ENCODE data around the gene GPC5. TPM values are rescaled to one million over a fixed set of nuclear protein-coding genes. Genes with fewer than 3 reads are reported as not detected.

The GPC5 gene
- total and polyA plus RNA-seq, 9 of the 15 experiments (the other 6 are each of a cell fraction or from before 2014, with no cell fraction given) = 0.18 to 0.27 TPM; not detected in 7

DNA sequence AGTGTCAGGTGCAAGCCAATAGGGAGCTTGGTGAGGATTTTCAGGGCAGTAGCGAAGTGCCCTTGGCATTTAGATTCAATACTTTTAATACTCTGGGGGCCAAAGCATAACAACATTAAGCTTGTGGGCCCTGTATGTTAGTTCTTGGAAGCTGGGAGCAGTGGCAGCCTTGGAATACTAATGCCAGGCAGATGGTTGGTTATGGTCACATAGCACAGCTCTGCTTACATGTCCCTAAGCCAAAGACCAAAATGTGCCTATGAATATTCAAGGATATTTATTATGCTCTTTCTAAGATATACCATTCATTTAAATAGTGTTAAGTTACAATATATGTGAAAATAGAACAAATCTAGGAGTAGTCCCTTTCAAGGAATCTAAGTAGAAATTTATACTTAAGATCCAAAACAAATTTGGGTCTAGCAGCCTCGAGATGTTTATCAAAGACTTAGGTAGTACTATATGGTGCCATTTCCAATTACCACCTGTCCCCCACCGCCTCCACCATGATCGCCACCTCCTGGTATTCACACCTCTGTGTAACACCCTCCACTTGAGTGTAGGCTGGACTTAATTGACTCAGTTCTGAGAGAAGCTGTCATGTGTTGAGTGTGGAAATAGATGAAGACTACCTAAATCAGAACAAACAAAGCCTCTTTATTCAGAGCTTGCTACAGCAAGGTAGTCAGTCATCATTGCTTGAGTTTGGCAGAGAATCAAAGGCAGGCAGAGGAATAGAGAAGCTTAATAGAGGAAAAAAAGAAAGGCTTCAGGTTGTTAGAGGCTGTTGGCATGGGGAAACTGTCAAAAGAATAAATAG lies 261.0 kb downstream of the GPC5 start:
- Histone ChIP-seq H3K79me2 (ENCODE audit: control insufficient read depth, insufficient read depth, low read length) (no peaks in the 10 kb centered on the region), H3K9me3 (replicated peaks; ENCODE audit: control insufficient read depth, insufficient read depth, low read depth, low read length) (no peaks in the 10 kb centered on the region; the same call in 1 of the 2 replicates), H3K9ac (ENCODE audit: insufficient read depth in 1 of 2, low read depth in 2 of 2, low read length in 2 of 2) (no peak overlapping the region), H3K4me2 (ENCODE audit: insufficient read depth, low read length) (no peak overlapping the region), H3K27ac (ENCODE audit: extremely low read depth, low read depth, low read length) (no peak overlapping the region), H4K20me1 (replicated peaks; ENCODE audit: control insufficient read depth, insufficient read depth, low read length) (no peaks in the 10 kb centered on the region), H3K27me3 (ENCODE audit: control insufficient read depth in 2 of 2, insufficient read depth in 2 of 2, low read length in 2 of 2) (no peaks in the 10 kb centered on the region), H3K36me3 (ENCODE audit: control insufficient read depth, insufficient read depth, low read length) (no peaks in the 10 kb centered on the region), H3K4me1 (replicated peaks in 1 of 2; ENCODE audit: control insufficient read depth in 2 of 2, insufficient read depth in 2 of 2, low read length in 2 of 2) (no peaks in the 10 kb centered on the region), H2AFZ (ENCODE audit: low read depth, low read length) (no peak overlapping the region), H3K4me3 (no peak overlapping the region), H3K9me1 (ENCODE audit: control insufficient read depth, insufficient read depth, low read length) (no peaks in the 10 kb centered on the region)
- ATAC-seq = no peak
- intact Hi-C loops (cut with micrococcal nuclease) = no loop called here
- no TSS peak for BruUV-seq (replicated peaks)
- no peak for FAIRE-seq
- ChIA-PET POLR2A (interaction anchor here (0.6 to 1.5 kb wide), 4 partner anchors 10 to 199 kb away, joined by 3 read pairs; no protein-coding TSS in a partner anchor), CTCF (ENCODE audit: low intra/inter-chr PET ratio) (no interaction called here)
- in situ Hi-C loops (cut with MboI) = no loop called here
- DNase-seq (ENCODE audit: extremely low read depth in 1 of 4, low spot score in 3 of 4) = no peak
- peak; percentile 19; the same call in 1 of the 2 replicates for TF ChIP-seq TGIF2 (CRISPR knock-in tag; IDR thresholded peaks at IDR 0.05)
- TF ChIP-seq ERF (CRISPR knock-in tag; IDR thresholded peaks at IDR 0.05) = no peak
- TF ChIP-seq SUPT5H (IDR thresholded peaks at IDR 0.05) = no peak
- TF ChIP-seq CTCF (IDR thresholded peaks at IDR 0.05 in 2 of 3, conservative IDR thresholded peaks at IDR 0.05 in 1 of 3; ENCODE audit: insufficient read depth in 2 of 3, low read depth in 1 of 3, low read length in 3 of 3) = 0 out of 6 replicates have a peak, but pooled peaks of 1 of the 3 experiments have one; percentile 3
- 1% methylated on average over 4 of the region's 4 CpGs for WGBS (ENCODE audit: insufficient coverage, low coverage, missing lambda C conversion rate)
